Activated CD4-positive, alpha-beta memory T cell treated with anti-CD3 and anti-CD28 coated beads for 36 hours (primary cell): ENCODE data around the gene CALY. TPM values are rescaled to one million over a fixed set of nuclear protein-coding genes. Genes with fewer than 3 reads are reported as not detected.

Experiments
- CTCF ChIA-PET: fragments of 350-600 bp; sonication (Branson Sonifier 250); formaldehyde crosslinking; loops from one replicate; lab custom pipeline; 2021; ENCODE audit warnings: antibody characterized with exemption, inconsistent platforms; lab: Charles Lee
- POLR2A ChIA-PET: fragments of 350-600 bp; sonication (Branson Sonifier 250); formaldehyde crosslinking; loops from one replicate; lab custom pipeline; 2021; ENCODE audit warnings: antibody characterized with exemption; lab: Charles Lee
- DNase-seq: peaks from one replicate; pipeline ENCODE4 v3.0.0-alpha.2; 2020
- H3K27ac Mint-ChIP-seq: one replicate; pipeline ENCODE4 v1.8.0; 2021; ENCODE audit warnings: mixed read lengths
- H3K27me3 Mint-ChIP-seq: one replicate; pipeline ENCODE4 v1.8.0; 2021; ENCODE audit warnings: mixed read lengths
- H3K36me3 Mint-ChIP-seq: one replicate; pipeline ENCODE4 v1.8.0; 2021; ENCODE audit warnings: mixed read lengths
- H3K4me1 Mint-ChIP-seq: one replicate; pipeline ENCODE4 v1.8.0; 2021; ENCODE audit warnings: low read depth, mixed read lengths
- H3K4me3 Mint-ChIP-seq: one replicate; pipeline ENCODE4 v1.8.0; 2021; ENCODE audit warnings: mild to moderate bottlenecking, mixed read lengths
- H3K9me3 Mint-ChIP-seq: one replicate; pipeline ENCODE4 v1.8.0; 2021; ENCODE audit warnings: mixed read lengths
- intact Hi-C: fragments of 100-400 bp; cut with micrococcal nuclease; formaldehyde crosslinking; loops from one replicate; pipeline ENCODE4 v1.15.1; 2023
- total RNA-seq, 2 experiments: library from RNA; stranded (reverse); gene quantifications; one replicate each; pipeline ENCODE4 v1.2.3, GENCODE V29; 2021

The CALY gene
- total RNA-seq, 2 experiments from 2014 or later = not detected

- Mint-ChIP-seq H3K27me3 (peaks cover 19% of the 10 kb centered on the region), H3K4me1 (peaks cover 3% of the 10 kb centered on the region), H3K9me3 (no peaks in the 10 kb centered on the region), H3K36me3 (no peaks in the 10 kb centered on the region), H3K27ac (no peak overlapping the region), H3K4me3 (no peak overlapping the region)
- intact Hi-C loops = no loop called here
- POLR2A ChIA-PET = no interaction called here
- CTCF ChIA-PET = no interaction called here
- DNase-seq = no peak
These were observed 12.5 kb upstream of the CALY start for GRCh38 chr10:133349160-133349568.

DNA sequence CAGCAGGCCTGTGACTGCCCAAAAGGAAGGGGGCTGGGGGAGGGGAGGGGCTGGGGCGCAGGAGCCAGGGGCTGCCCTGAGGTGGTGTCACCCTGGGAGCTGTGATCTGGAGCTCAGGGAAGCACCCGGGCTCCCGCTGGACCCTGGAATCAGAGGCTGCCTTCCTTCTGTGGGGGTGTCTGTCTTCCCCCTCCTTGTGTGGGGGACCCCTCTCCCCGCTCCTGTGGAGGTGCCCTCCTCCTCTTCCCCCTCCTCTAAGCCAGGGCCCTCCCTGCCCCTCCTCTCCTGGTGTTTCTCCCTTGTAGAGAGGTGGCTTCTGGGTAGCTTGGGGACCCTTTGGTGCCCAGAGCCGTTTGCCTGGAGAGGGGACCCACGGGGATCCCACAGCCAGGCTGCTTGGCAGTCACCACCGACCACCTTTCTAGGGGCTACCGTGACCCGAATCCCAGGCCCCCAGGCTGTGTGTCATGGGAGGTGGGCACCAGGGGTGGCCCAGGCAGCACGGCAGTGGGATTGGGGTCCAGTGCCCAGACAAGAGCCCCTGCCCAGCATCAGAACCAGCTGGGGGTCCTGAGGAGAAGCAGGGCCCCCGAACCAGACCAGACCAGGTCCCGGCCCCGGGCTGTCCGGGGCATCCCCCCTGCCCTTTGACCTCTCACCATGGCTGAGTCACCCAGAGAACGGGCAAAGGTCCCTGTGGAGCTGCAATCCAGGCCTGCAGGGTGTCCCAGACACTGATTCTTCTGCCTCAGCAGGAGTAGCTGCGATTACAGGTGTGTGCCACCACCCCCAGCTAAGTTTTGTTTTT, 11.2 kb upstream of the CALY start:
- Mint-ChIP-seq H3K27ac (no peak overlapping the region), H3K9me3 (no peaks in the 10 kb centered on the region)
- POLR2A ChIA-PET = interaction anchor here (0.6 to 0.9 kb wide), 3 partner anchors 10 to 766 kb away, joined by 3 to 4 read pairs (median 4); partner anchors contain the start of gene FUOM

DNA sequence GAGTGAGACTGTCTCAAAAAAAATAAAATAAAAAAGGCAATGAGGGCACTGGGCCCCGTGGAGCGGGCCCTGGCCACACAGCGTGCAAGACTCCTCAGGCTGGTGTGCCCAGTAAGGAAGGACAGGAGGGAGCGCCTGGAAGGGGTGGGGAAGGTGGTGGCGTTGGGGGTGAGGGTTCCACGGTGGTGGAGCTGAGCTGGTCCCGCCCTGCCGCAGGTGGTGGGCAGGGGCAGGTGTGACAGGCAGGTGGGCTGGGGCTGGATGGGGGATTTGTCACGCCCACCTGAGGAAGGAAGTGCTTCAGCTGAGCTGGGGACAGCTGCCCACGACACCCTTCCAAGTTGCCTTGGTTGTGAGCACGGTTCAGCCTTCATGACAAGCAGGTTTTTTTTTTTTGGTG, 9.7 kb upstream of the CALY start:
- Mint-ChIP-seq H3K36me3 (no peaks in the 10 kb centered on the region), H3K9me3 (no peaks in the 10 kb centered on the region), H3K27me3 (peaks cover 31% of the 10 kb centered on the region), H3K27ac (no peak overlapping the region), H3K4me3 (no peak overlapping the region), H3K4me1 (peaks cover 3% of the 10 kb centered on the region)
- ChIA-PET POLR2A (interaction anchor here (0.7 kb wide), 1 partner anchor 11 kb away, joined by 3 read pairs; no protein-coding TSS in a partner anchor), CTCF (interaction anchor here (1.5 kb wide), 1 partner anchor 17 kb away, joined by 3 read pairs; no protein-coding TSS in a partner anchor)
- intact Hi-C loops = no loop called here
- no peak for DNase-seq

More for the DNA sequence above, 11.2 kb upstream of the CALY start:
- peaks cover 3% of the 10 kb centered on the region for H3K4me1 Mint-ChIP-seq
- intact Hi-C loops = no loop called here
- CTCF ChIA-PET = interaction anchor here (1.0 kb wide), 2 partner anchors 18 to 19 kb away, joined by 4 to 5 read pairs; no protein-coding TSS in a partner anchor
- H3K27me3 Mint-ChIP-seq = peaks cover 27% of the 10 kb centered on the region
- no peak for DNase-seq
- no peak overlapping the region for H3K4me3 Mint-ChIP-seq
- no peaks in the 10 kb centered on the region for H3K36me3 Mint-ChIP-seq

DNA sequence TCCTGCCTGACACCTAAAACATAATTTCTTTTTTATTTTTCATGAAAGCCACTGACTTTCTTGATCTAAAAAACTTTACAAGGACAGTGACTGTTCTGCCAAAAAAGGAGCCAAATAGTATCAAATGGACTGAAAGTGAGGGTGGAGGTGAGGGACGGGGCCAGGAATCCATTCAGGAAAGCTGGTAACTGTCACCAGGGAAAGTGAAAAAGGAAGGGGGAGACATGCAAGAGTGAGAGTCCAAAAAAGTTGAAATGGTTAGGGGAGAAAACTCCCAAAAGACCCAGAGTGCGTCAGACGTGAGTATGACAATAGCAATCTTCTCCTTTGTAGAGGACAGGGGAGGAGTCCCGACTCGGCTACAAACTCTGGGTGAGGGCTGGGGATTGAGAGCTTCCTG, 7.5 kb upstream of the CALY start:
- H3K27me3 Mint-ChIP-seq = peaks cover 29% of the 10 kb centered on the region
- no peaks in the 10 kb centered on the region for H3K9me3 Mint-ChIP-seq
- H3K4me3 Mint-ChIP-seq = no peak overlapping the region
- H3K4me1 Mint-ChIP-seq = peaks cover 3% of the 10 kb centered on the region
- intact Hi-C loops = no loop called here
- no peaks in the 10 kb centered on the region for H3K36me3 Mint-ChIP-seq
- POLR2A ChIA-PET = no interaction called here
- CTCF ChIA-PET = no interaction called here
- H3K27ac Mint-ChIP-seq = no peak overlapping the region
- DNase-seq = no peak

- ChIA-PET POLR2A (no interaction called here), CTCF (no interaction called here)
- Mint-ChIP-seq H3K4me1 (no peaks in the 10 kb centered on the region), H3K27me3 (peaks cover 26% of the 10 kb centered on the region), H3K36me3 (no peaks in the 10 kb centered on the region), H3K4me3 (no peak overlapping the region), H3K27ac (no peak overlapping the region), H3K9me3 (no peaks in the 10 kb centered on the region)
- intact Hi-C loops = no loop called here
- no peak for DNase-seq
These were observed 6.9 kb upstream of the CALY start for GRCh38 chr10:133343558-133343957.

GRCh38 chr10:133342942-133343341, 6.2 kb upstream of the CALY start:
- no peaks in the 10 kb centered on the region for H3K36me3 Mint-ChIP-seq
- ChIA-PET POLR2A (no interaction called here), CTCF (no interaction called here)
- no peak overlapping the region for H3K4me3 Mint-ChIP-seq
- no peaks in the 10 kb centered on the region for H3K9me3 Mint-ChIP-seq
- peaks cover 26% of the 10 kb centered on the region for H3K27me3 Mint-ChIP-seq
- no peak overlapping the region for H3K27ac Mint-ChIP-seq
- intact Hi-C loops = no loop called here
- H3K4me1 Mint-ChIP-seq = no peaks in the 10 kb centered on the region
- DNase-seq = no peak

- peaks cover 26% of the 10 kb centered on the region for H3K27me3 Mint-ChIP-seq
- no peak overlapping the region for H3K4me3 Mint-ChIP-seq
- H3K9me3 Mint-ChIP-seq = no peaks in the 10 kb centered on the region
- no peaks in the 10 kb centered on the region for H3K36me3 Mint-ChIP-seq
- POLR2A ChIA-PET = no interaction called here
- H3K27ac Mint-ChIP-seq = no peak overlapping the region
- intact Hi-C loops = no loop called here
- CTCF ChIA-PET = interaction anchor here (2.1 kb wide), 1 partner anchor 12 kb away, joined by 9 read pairs; no protein-coding TSS in a partner anchor
- no peaks in the 10 kb centered on the region for H3K4me1 Mint-ChIP-seq
- no peak for DNase-seq
These were observed 5.3 kb upstream of the CALY start for GRCh38 chr10:133341983-133342382.

- no peak for DNase-seq
- ChIA-PET CTCF (interaction anchor here (2.1 kb wide), 1 partner anchor 10 kb away, joined by 9 read pairs; no protein-coding TSS in a partner anchor), POLR2A (no interaction called here)
- H3K4me1 Mint-ChIP-seq = peaks cover 2% of the 10 kb centered on the region
- H3K36me3 Mint-ChIP-seq = no peaks in the 10 kb centered on the region
- intact Hi-C loops = no loop called here
- H3K27ac Mint-ChIP-seq = no peak overlapping the region
- H3K9me3 Mint-ChIP-seq = no peaks in the 10 kb centered on the region
- H3K27me3 Mint-ChIP-seq = peaks cover 16% of the 10 kb centered on the region
- H3K4me3 Mint-ChIP-seq = no peak overlapping the region
These were observed 3.1 kb upstream of the CALY start for GRCh38 chr10:133339708-133340380.

- intact Hi-C loops = no loop called here
- no peak overlapping the region for H3K4me3 Mint-ChIP-seq
- peaks cover 15% of the 10 kb centered on the region for H3K27me3 Mint-ChIP-seq
- no peak for DNase-seq
- ChIA-PET POLR2A (no interaction called here), CTCF (no interaction called here)
- H3K9me3 Mint-ChIP-seq = no peaks in the 10 kb centered on the region
- peaks cover 5% of the 10 kb centered on the region for H3K4me1 Mint-ChIP-seq
- no peak overlapping the region for H3K27ac Mint-ChIP-seq
- no peaks in the 10 kb centered on the region for H3K36me3 Mint-ChIP-seq
These were observed 1.7 kb upstream of the CALY start for GRCh38 chr10:133338080-133339071.

DNA sequence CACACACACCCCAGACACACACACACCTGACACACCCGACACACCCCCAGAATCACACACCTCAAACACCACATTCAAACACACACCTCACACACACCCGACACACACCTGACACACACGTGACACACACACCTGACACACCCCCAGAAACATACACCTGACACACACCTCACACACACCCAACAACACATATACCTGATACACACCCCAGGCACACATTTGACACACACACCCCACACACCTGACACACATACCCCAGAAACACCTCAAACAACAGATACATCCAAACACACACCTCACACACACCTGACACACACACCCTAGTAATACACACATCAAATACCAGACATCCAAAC, 652 bp upstream of the CALY start:
- Mint-ChIP-seq H3K27me3 (peaks cover 9% of the 10 kb centered on the region), H3K9me3 (no peaks in the 10 kb centered on the region), H3K4me3 (no peak overlapping the region), H3K36me3 (no peaks in the 10 kb centered on the region), H3K4me1 (peaks cover 5% of the 10 kb centered on the region), H3K27ac (no peak overlapping the region)
- intact Hi-C loops = no loop called here
- CTCF ChIA-PET = no interaction called here
- POLR2A ChIA-PET = no interaction called here
- no peak for DNase-seq

- POLR2A ChIA-PET = interaction anchor here (0.9 kb wide), 1 partner anchor 11 kb away, joined by 3 read pairs; the partner anchor contains the start of gene PRAP1
- no peaks in the 10 kb centered on the region for H3K9me3 Mint-ChIP-seq
- no peak overlapping the region for H3K27ac Mint-ChIP-seq
These were observed 549 bp downstream of the CALY start for GRCh38 chr10:133336118-133336576.

More at GRCh38 chr10:133336118-133336576, 549 bp downstream of the CALY start:
- intact Hi-C loops = no loop called here
- Mint-ChIP-seq H3K27me3 (peaks cover 6% of the 10 kb centered on the region), H3K4me3 (no peak overlapping the region), H3K4me1 (peaks cover 5% of the 10 kb centered on the region), H3K36me3 (no peaks in the 10 kb centered on the region)
- DNase-seq = no peak
- CTCF ChIA-PET = interaction anchor here (0.7 kb wide), 1 partner anchor 22 kb away, joined by 3 read pairs; no protein-coding TSS in a partner anchor
